Liver (tissue), 3 donors: ENCODE results near the gene ULBP1.

ENCODE experiments used
- CTCF ChIP-seq: fragments of 150-350 bp; IDR thresholded peaks from 2 replicates; pipeline ENCODE4 v1.5.1; 2017; ENCODE audit warnings: improper control_type of control experiment, low read depth, low read length; ENCODE audit not compliant: missing input control
- RAD21 ChIP-seq, 2 donors: IDR thresholded peaks; 2 replicates each; pipeline ENCODE4 v1.6.1; 2016; ENCODE audit warnings: antibody characterized with exemption in 2 of 2, mild to moderate bottlenecking in 2 of 2
- REST ChIP-seq: IDR thresholded peaks from 2 replicates; pipeline ENCODE4 v1.6.1; 2016; ENCODE audit warnings: antibody characterized with exemption, mild to moderate bottlenecking
- TAF1 ChIP-seq: conservative IDR thresholded peaks from 2 replicates; pipeline ENCODE4 v1.6.1; 2016; ENCODE audit warnings: antibody characterized with exemption, mild to moderate bottlenecking
- donor health status: healthy.
- donor health status: healthy.

- TF ChIP-seq CTCF (no peak), TAF1 (no peak), RAD21 (IDR thresholded peaks at IDR 0.05) (no peak), REST (no peak)
Observed at GRCh38 chr6:149950423-149950822, 13.3 kb upstream of the ULBP1 start.
